ENCODE results near the gene RAB35. TPM values are rescaled to one million over a fixed set of nuclear protein-coding genes. Genes with fewer than 3 reads are reported as not detected.

Gene RAB35
- 57.1 TPM for total RNA-seq (2021; ENCODE audit: unreplicated experiment)
- polyA plus RNA-seq (2012) = 39.1 and 45.1 TPM in 2 replicates
- Bru-seq, nascent RNA = percentile 72 among the genes with signal in this experiment
- percentile 78 among the genes with signal in this experiment for BruChase-seq, experiment 1, labeled RNA remaining after a 6-hour chase
- BruChase-seq, experiment 2, labeled RNA remaining after a 2-hour chase = percentile 85 among the genes with signal in this experiment
- long read RNA-seq, transcript RAB35-201 (6 exons, 2,945 nt) = major isoform, 19 of 29 reads
- long read RNA-seq, partial matches to known transcripts = 1 of 29 reads
- long read RNA-seq, other reads (novel, unspliced or antisense) = 9 of 29 reads

- H3K9ac ChIP-seq (ENCODE audit: low read length) = peak within 1 kb of the TSS; percentile 75
- no peaks in the 10 kb centered on the region for H3K27me3 ChIP-seq (ENCODE audit: insufficient read depth, low read length)
- POLR2A ChIA-PET = interaction anchor here (0.9 to 2.3 kb wide), 4 partner anchors 9 to 175 kb away, joined by 4 to 22 read pairs (median 6); partner anchors contain the start of genes RNU4-2 and RPLP0
- TF ChIP-seq POLR2A (IDR thresholded peaks at IDR 0.05; ENCODE audit: borderline replicate concordance, extremely low read depth, insufficient read depth, insufficient read length) (no peak), ZFX (IDR thresholded peaks at IDR 0.05) (peak; percentile 80), RAD21 (IDR thresholded peaks at IDR 0.05; ENCODE audit: low read depth) (no peak), JUND (IDR thresholded peaks at IDR 0.05) (no peak)
- no peak within 1 kb of the TSS for H2AFZ ChIP-seq (ENCODE audit: low read depth, low read length, poor library complexity, severe bottlenecking)
- H3K4me1 ChIP-seq (ENCODE audit: control insufficient read depth in 1 of 2, insufficient read depth in 2 of 2, low read length in 2 of 2) = peaks cover 17 to 27% of the 10 kb centered on the region in 2 experiments
- RAD21 ChIA-PET (ENCODE audit: low non-redundant PET in 1 of 2, low total read pairs in 2 of 2, uncharacterized antibody in 2 of 2, unreplicated experiment in 2 of 2) = interaction anchor here in 1 of 2 experiments (0.5 kb wide), 1 partner anchor 175 kb away, joined by 4 read pairs; the partner anchor contains the start of gene RNU4-2
- peak within 1 kb of the TSS; percentile 60 to 65 for H3K4me3 ChIP-seq (replicated peaks in 1 of 2; ENCODE audit: low read depth in 1 of 2, low read length in 2 of 2)
- H3K27ac ChIP-seq (ENCODE audit: low read depth, low read length) = peak within 1 kb of the TSS; percentile 70
- no TSS peak for BruUV-seq (replicated peaks)
- H3K9me3 ChIP-seq (ENCODE audit: control insufficient read depth in 1 of 2, insufficient read depth in 1 of 2, low read depth in 1 of 2, low read length in 2 of 2) = no peaks in the 10 kb centered on the region
- no peak for DNase-seq (ENCODE audit: low read depth, low spot score)
- ATAC-seq = no peak
- H3K79me2 ChIP-seq (ENCODE audit: insufficient read depth, low read length) = peaks cover 64% of the 10 kb centered on the region
- CTCF ChIA-PET = interaction anchor here (1.0 kb wide), 1 partner anchor 149 kb away, joined by 5 read pairs; the partner anchor contains the start of gene PXN
- H3K36me3 ChIP-seq (ENCODE audit: control insufficient read depth in 1 of 2, insufficient read depth in 2 of 2, low read length in 2 of 2) = peaks cover 4 to 15% of the 10 kb centered on the region in 2 experiments; a peak in 2 of 4 replicates
- no peaks in the 10 kb centered on the region for H3K9me2 ChIP-seq (ENCODE audit: insufficient read depth)
- H4K20me1 ChIP-seq (ENCODE audit: insufficient read depth) = no peaks in the 10 kb centered on the region
- H3K4me2 ChIP-seq (ENCODE audit: low read length) = peak within 1 kb of the TSS; percentile 96
- intact Hi-C loops (cut with micrococcal nuclease) = loop anchor here (5.0 kb wide), 1 partner anchor 66 kb away; no protein-coding TSS in a partner anchor
Measured at GRCh38 chr12:120116441-120116791, at the start of gene RAB35. Gene RAB35, minus strand, starts transcription at chr12:120116753. Its CDS starts 103 bp downstream, at chr12:120116650.

DNA sequence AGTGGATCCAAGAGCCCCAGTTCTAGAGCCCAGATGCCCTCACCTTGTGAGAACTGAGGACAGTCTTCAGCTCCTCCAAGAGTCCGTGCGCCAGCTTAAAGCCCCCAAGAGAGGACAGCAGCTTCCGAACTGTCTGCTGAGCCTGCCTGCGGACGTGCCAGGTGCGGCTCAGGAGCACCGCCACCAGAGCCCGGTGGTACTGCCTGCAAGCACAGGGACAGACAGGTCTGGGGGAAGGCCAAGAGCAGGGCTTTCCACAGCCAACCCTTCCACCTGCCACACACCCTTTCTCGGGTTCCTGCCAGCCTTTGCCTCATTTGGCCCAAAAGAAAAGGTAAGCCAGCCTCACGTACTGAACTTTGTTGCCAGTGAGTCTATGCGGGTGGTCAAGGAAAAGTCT is 47.7 kb upstream of the RAB35 start:
- Histone ChIP-seq H4K20me1 (ENCODE audit: insufficient read depth) (no peaks in the 10 kb centered on the region), H3K4me2 (ENCODE audit: low read length) (no peak overlapping the region), H3K9me3 (ENCODE audit: control insufficient read depth in 1 of 2, insufficient read depth in 1 of 2, low read depth in 1 of 2, low read length in 2 of 2) (no peaks in the 10 kb centered on the region), H3K9ac (ENCODE audit: low read length) (no peak overlapping the region), H3K79me2 (ENCODE audit: insufficient read depth, low read length) (peaks cover 22% of the 10 kb centered on the region), H3K9me2 (ENCODE audit: insufficient read depth) (no peaks in the 10 kb centered on the region), H3K4me3 (replicated peaks in 1 of 2; ENCODE audit: low read depth in 1 of 2, low read length in 2 of 2) (no peak overlapping the region), H3K4me1 (ENCODE audit: control insufficient read depth in 1 of 2, insufficient read depth in 2 of 2, low read length in 2 of 2) (no peaks in the 10 kb centered on the region), H3K36me3 (ENCODE audit: control insufficient read depth in 1 of 2, insufficient read depth in 2 of 2, low read length in 2 of 2) (peaks cover 64 to 66% of the 10 kb centered on the region in 2 experiments; a peak in 3 of 4 replicates), H3K27ac (ENCODE audit: low read depth, low read length) (no peak overlapping the region), H2AFZ (ENCODE audit: low read depth, low read length, poor library complexity, severe bottlenecking) (no peak overlapping the region), H3K27me3 (ENCODE audit: insufficient read depth, low read length) (no peaks in the 10 kb centered on the region)
- intact Hi-C loops (cut with micrococcal nuclease) = no loop called here
- ChIA-PET POLR2A (no interaction called here), RAD21 (ENCODE audit: low non-redundant PET in 1 of 2, low total read pairs in 2 of 2, uncharacterized antibody in 2 of 2, unreplicated experiment in 2 of 2) (no interaction called here), CTCF (no interaction called here)
- ATAC-seq = 0 out of 2 replicates have a peak, but pooled peaks have one; percentile 43
- no peak for DNase-seq (ENCODE audit: low read depth, low spot score)
- TF ChIP-seq, protein P1, sequence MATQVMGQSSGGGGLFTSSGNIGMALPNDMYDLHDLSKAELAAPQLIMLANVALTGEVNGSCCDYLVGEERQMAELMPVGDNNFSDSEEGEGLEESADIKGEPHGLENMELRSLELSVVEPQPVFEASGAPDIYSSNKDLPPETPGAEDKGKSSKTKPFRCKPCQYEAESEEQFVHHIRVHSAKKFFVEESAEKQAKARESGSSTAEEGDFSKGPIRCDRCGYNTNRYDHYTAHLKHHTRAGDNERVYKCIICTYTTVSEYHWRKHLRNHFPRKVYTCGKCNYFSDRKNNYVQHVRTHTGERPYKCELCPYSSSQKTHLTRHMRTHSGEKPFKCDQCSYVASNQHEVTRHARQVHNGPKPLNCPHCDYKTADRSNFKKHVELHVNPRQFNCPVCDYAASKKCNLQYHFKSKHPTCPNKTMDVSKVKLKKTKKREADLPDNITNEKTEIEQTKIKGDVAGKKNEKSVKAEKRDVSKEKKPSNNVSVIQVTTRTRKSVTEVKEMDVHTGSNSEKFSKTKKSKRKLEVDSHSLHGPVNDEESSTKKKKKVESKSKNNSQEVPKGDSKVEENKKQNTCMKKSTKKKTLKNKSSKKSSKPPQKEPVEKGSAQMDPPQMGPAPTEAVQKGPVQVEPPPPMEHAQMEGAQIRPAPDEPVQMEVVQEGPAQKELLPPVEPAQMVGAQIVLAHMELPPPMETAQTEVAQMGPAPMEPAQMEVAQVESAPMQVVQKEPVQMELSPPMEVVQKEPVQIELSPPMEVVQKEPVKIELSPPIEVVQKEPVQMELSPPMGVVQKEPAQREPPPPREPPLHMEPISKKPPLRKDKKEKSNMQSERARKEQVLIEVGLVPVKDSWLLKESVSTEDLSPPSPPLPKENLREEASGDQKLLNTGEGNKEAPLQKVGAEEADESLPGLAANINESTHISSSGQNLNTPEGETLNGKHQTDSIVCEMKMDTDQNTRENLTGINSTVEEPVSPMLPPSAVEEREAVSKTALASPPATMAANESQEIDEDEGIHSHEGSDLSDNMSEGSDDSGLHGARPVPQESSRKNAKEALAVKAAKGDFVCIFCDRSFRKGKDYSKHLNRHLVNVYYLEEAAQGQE (IDR thresholded peaks at IDR 0.05; ENCODE audit: low read depth) = no peak
- no peak for TF ChIP-seq ZFX (IDR thresholded peaks at IDR 0.05)
- no peak for TF ChIP-seq RAD21 (IDR thresholded peaks at IDR 0.05; ENCODE audit: low read depth)
- no peak for TF ChIP-seq TCF7L2 (IDR thresholded peaks at IDR 0.05; ENCODE audit: borderline replicate concordance, extremely low read depth, insufficient read depth, insufficient read length)
- no peak for TF ChIP-seq CTCF (IDR thresholded peaks at IDR 0.05 in 2 of 3, conservative IDR thresholded peaks at IDR 0.05 in 1 of 3; ENCODE audit: borderline replicate concordance in 1 of 3, insufficient read depth in 1 of 3, low read depth in 2 of 3, low read length in 2 of 3)
- no peak for TF ChIP-seq JUND (IDR thresholded peaks at IDR 0.05)
- TF ChIP-seq ZNF274 (IDR thresholded peaks at IDR 0.05; ENCODE audit: low read depth, low read length) = no peak
- TF ChIP-seq, protein P2, sequence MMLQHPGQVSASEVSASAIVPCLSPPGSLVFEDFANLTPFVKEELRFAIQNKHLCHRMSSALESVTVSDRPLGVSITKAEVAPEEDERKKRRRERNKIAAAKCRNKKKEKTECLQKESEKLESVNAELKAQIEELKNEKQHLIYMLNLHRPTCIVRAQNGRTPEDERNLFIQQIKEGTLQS (IDR thresholded peaks at IDR 0.05) = no peak
- no peak for TF ChIP-seq CEBPB (IDR thresholded peaks at IDR 0.05; ENCODE audit: low read depth)
- TF ChIP-seq POLR2A (IDR thresholded peaks at IDR 0.05; ENCODE audit: borderline replicate concordance, extremely low read depth, insufficient read depth, insufficient read length) = no peak
- BruUV-seq (replicated peaks) = no TSS peak
